Uterus (tissue), 2 donors: ENCODE measurements around the gene GAP43.

Experiments
- POLR2A ChIP-seq, 2 donors: fragments of 450-650 bp; IDR thresholded peaks; one replicate each; pipeline ENCODE4 v1.6.1; 2016; ENCODE audit warnings: antibody characterized with exemption in 2 of 2, mild to moderate bottlenecking in 1 of 2, moderate library complexity in 1 of 2
- TF ChIP-seq, protein P1 (sequence below), 4 experiments: fragments of 200-600 bp in 2 of 4; fragments of 450-650 bp in 2 of 4; sonication (generic) in 2 of 4; IDR thresholded peaks; one replicate each; pipeline ENCODE4 v1.5.1; 2016 to 2019; ENCODE audit warnings: antibody characterized with exemption in 4 of 4, mild to moderate bottlenecking in 2 of 4, moderate library complexity in 1 of 4

DNA sequence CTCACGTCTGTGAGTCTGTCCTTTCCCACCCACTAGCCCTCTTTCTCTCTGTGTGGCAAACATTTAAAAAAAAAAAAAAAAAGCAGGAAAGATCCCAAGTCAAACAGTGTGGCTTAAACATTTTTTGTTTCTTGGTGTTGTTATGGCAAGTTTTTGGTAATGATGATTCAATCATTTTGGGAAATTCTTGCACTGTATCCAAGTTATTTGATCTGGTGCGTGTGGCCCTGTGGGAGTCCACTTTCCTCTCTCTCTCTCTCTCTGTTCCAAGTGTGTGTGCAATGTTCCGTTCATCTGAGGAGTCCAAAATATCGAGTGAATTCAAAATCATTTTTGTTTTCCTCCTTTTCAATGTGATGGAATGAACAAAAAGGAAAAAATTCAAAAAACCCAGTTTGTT, 97.7 kb downstream of the GAP43 start:
- TF ChIP-seq, protein P1, sequence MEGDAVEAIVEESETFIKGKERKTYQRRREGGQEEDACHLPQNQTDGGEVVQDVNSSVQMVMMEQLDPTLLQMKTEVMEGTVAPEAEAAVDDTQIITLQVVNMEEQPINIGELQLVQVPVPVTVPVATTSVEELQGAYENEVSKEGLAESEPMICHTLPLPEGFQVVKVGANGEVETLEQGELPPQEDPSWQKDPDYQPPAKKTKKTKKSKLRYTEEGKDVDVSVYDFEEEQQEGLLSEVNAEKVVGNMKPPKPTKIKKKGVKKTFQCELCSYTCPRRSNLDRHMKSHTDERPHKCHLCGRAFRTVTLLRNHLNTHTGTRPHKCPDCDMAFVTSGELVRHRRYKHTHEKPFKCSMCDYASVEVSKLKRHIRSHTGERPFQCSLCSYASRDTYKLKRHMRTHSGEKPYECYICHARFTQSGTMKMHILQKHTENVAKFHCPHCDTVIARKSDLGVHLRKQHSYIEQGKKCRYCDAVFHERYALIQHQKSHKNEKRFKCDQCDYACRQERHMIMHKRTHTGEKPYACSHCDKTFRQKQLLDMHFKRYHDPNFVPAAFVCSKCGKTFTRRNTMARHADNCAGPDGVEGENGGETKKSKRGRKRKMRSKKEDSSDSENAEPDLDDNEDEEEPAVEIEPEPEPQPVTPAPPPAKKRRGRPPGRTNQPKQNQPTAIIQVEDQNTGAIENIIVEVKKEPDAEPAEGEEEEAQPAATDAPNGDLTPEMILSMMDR (IDR thresholded peaks at IDR 0.05): no peak
- no peak for TF ChIP-seq POLR2A (IDR thresholded peaks at IDR 0.05)
